Common myeloid progenitor, CD34-positive (primary cell): ENCODE measurements around the gene GAB4.
A peak's percentile ranks its signal among the peaks of the same experiment; 100 is the strongest.

Experiments
- CTCF ChIA-PET: fragments of 350-600 bp; sonication (Branson Sonifier 250); formaldehyde crosslinking; loops from one replicate; lab custom pipeline; 2021; ENCODE audit warnings: antibody characterized with exemption; lab: Charles Lee
- POLR2A ChIA-PET: fragments of 350-600 bp; sonication (Branson Sonifier 250); formaldehyde crosslinking; loops from one replicate; lab custom pipeline; 2021; ENCODE audit warnings: antibody characterized with exemption; lab: Charles Lee
- DNase-seq, 3 donors: peaks; one replicate each; pipeline versions ENCODE4 v3.0.0 to v3.0.0-alpha.2; 2013
- H3K27ac ChIP-seq, 2 experiments: 1 replicate in 1 of 2; 2 replicates in 1 of 2; pipeline ENCODE4 v1.7.0; 2013; ENCODE audit warnings: inconsistent platforms in 2 of 2, low read length in 2 of 2, mild to moderate bottlenecking in 2 of 2, low read depth in 1 of 2, moderate library complexity in 1 of 2; ENCODE audit not compliant: severe bottlenecking in 2 of 2, insufficient read depth in 1 of 2, poor library complexity in 1 of 2
- H3K27me3 ChIP-seq, 5 experiments: replicated peaks in 2 of 5; 1 replicate in 3 of 5; 2 replicates in 2 of 5; pipeline versions ENCODE4 v1.6.1 to v1.7.0; 2013; ENCODE audit warnings: low read length in 4 of 5, mild to moderate bottlenecking in 2 of 5, moderate library complexity in 2 of 5, inconsistent platforms in 1 of 5; ENCODE audit not compliant: insufficient read depth in 5 of 5, control insufficient read depth in 4 of 5
- H3K36me3 ChIP-seq, 4 experiments: 1 replicate in 2 of 4; 2 replicates in 2 of 4; pipeline versions ENCODE4 v1.6.1 to v1.7.0; 2013; ENCODE audit warnings: low read length in 3 of 4, control low read depth in 1 of 4, mild to moderate bottlenecking in 1 of 4; ENCODE audit not compliant: control insufficient read depth in 4 of 4, insufficient read depth in 4 of 4
- H3K4me1 ChIP-seq, 4 experiments: 1 replicate in 3 of 4; 2 replicates in 1 of 4; pipeline versions ENCODE4 v1.6.1 to v1.7.1; 2013; ENCODE audit warnings: low read length in 3 of 4, mild to moderate bottlenecking in 3 of 4, control low read depth in 1 of 4, inconsistent platforms in 1 of 4, moderate library complexity in 1 of 4; ENCODE audit not compliant: control insufficient read depth in 4 of 4, insufficient read depth in 4 of 4; ENCODE audit errors: control extremely low read depth in 1 of 4
- H3K4me3 ChIP-seq, 7 experiments: 1 replicate in 4 of 7; 2 replicates in 3 of 7; pipeline versions ENCODE4 v1.5.1 to v1.7.0; 2013; ENCODE audit warnings: mild to moderate bottlenecking in 7 of 7, low read length in 6 of 7, moderate library complexity in 6 of 7, inconsistent platforms in 2 of 7, low read depth in 2 of 7, control low read depth in 1 of 7; ENCODE audit not compliant: insufficient read depth in 4 of 7, control insufficient read depth in 1 of 7; ENCODE audit errors: extremely low read depth in 1 of 7
- H3K9me3 ChIP-seq, 5 experiments: 1 replicate in 4 of 5; 2 replicates in 1 of 5; pipeline versions ENCODE4 v1.6.1 to v1.7.1; 2013; ENCODE audit warnings: low read length in 4 of 5, mild to moderate bottlenecking in 2 of 5, inconsistent platforms in 1 of 5, low read depth in 1 of 5, moderate library complexity in 1 of 5; ENCODE audit not compliant: control insufficient read depth in 4 of 5, insufficient read depth in 2 of 5; ENCODE audit errors: control extremely low read depth in 1 of 5
- WGBS: methylation state at CpG from one replicate; pipeline ENCODE4 v1.1.5; 2013; ENCODE audit not compliant: insufficient coverage; 5-methylcytosine and 5-hydroxymethylcytosine counted together

The GAB4 gene

GRCh38 chr22:16988257-16988656, 19.8 kb downstream of the GAB4 start:
- POLR2A ChIA-PET = no interaction called here
- H3K9me3 ChIP-seq = peaks cover 0 to 16% (median 8%) of the 10 kb centered on the region in 5 experiments
- no peaks in the 10 kb centered on the region for H3K27me3 ChIP-seq
- H3K27ac ChIP-seq = no peak overlapping the region
- no peaks in the 10 kb centered on the region for H3K4me1 ChIP-seq
- H3K4me3 ChIP-seq = no peak overlapping the region
- DNase-seq = no peak
- H3K36me3 ChIP-seq = no peaks in the 10 kb centered on the region
- CTCF ChIA-PET = no interaction called here
- WGBS = 75% methylated on average over 5 of the region's 6 CpGs

GRCh38 chr22:16987822-16988221, 20.2 kb downstream of the GAB4 start:
- Histone ChIP-seq H3K4me1 (no peaks in the 10 kb centered on the region), H3K4me3 (no peak overlapping the region), H3K27ac (no peak overlapping the region), H3K27me3 (no peaks in the 10 kb centered on the region), H3K9me3 (peaks cover 0 to 20% (median 8%) of the 10 kb centered on the region in 5 experiments), H3K36me3 (no peaks in the 10 kb centered on the region)
- DNase-seq = no peak
- 87% methylated on average over 7 of the region's 7 CpGs for whole genome bisulfite sequencing
- CTCF ChIA-PET = no interaction called here
- POLR2A ChIA-PET = no interaction called here

DNA sequence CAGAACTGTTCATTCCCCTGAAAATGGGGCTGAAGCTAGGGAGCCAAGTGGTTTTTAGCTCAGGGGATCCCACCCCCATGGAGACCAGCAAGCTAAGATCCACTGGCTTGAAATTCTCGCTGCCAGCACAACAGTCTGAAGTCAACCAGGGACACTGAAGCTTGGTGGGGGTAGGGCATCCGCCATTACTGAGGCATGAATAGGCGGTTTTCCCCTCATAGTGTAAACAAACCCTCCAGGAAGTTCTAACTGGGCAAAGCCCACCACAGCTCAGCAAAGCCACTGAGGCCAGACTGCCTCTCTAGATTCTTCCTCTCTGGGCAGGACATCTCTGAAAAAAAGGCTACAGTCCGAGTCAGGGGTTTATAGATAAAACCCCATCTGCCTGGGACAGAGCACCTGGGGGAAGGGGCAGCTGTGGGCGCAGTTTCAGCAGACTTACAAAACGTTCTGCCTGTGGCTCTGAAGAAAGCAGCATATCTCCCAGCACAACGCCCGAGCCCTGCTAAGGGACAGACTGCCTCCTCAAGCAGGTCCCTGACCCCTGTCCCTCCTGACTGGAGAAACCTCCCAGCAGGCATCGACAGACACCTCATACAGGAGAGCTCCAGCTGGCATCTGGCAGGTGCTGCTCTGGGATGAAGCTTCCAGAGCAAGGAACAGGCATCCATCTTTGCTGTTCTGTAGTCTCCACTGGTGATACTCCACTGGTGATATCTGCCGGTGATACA, 32.7 kb downstream of the GAB4 start:
- peaks cover 0 to 5% (median 2%) of the 10 kb centered on the region in 4 experiments for H3K4me1 ChIP-seq
- no peak overlapping the region for H3K27ac ChIP-seq
- ChIA-PET CTCF (no interaction called here), POLR2A (no interaction called here)
- WGBS = 79% methylated on average over 9 of the region's 10 CpGs
- no peak overlapping the region for H3K4me3 ChIP-seq
- peak in 2 of 3 donors; percentile 6 to 12 for DNase-seq
- no peaks in the 10 kb centered on the region for H3K27me3 ChIP-seq
- peaks cover 0 to 3% (median 0%) of the 10 kb centered on the region in 5 experiments for H3K9me3 ChIP-seq
- H3K36me3 ChIP-seq = no peaks in the 10 kb centered on the region

DNA sequence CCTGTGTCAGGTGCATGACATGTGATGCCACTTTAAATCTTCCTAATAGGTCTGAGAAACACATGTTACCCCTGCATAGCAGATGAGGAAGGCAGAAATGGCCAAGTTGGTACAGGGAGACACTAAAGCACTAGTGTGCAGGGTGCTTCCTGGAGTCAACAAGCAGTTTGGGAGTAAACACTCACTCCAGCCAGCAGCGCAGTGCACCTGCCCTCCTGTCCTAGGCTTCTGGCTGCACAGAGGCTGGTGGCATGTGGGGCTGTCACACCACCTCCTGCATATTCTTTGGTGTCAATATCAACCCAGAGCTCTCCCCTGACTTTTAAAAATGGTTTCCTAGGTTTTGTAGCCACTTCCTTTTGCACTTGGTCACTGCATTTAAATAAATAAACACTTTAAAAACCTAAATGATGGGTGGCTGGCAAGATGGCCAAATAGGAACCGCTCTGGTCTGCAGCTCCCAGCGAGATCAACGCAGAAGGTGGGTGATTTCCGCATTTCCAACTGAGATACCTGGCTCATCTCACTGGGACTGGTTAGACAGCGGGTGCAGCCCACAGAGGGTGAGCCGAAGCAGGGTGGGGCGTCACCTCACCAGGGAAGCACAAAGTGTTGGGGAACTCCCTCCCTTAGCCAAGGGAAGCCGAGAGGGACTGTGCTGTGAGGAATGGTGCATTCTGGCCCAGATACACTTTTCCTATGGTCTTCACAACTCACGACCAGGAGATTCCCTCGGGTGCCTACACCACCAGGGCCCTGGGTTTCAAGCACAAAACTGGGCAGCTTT, 33.5 kb downstream of the GAB4 start:
- H3K9me3 ChIP-seq = no peaks in the 10 kb centered on the region
- no peaks in the 10 kb centered on the region for H3K27me3 ChIP-seq
- no peaks in the 10 kb centered on the region for H3K36me3 ChIP-seq
- ChIA-PET CTCF (no interaction called here), POLR2A (no interaction called here)
- H3K4me3 ChIP-seq = no peak overlapping the region
- 90% methylated on average over 8 of the region's 11 CpGs for WGBS
- H3K4me1 ChIP-seq = peaks cover 0 to 5% (median 2%) of the 10 kb centered on the region in 4 experiments
- DNase-seq = no peak
- no peak overlapping the region for H3K27ac ChIP-seq

DNA sequence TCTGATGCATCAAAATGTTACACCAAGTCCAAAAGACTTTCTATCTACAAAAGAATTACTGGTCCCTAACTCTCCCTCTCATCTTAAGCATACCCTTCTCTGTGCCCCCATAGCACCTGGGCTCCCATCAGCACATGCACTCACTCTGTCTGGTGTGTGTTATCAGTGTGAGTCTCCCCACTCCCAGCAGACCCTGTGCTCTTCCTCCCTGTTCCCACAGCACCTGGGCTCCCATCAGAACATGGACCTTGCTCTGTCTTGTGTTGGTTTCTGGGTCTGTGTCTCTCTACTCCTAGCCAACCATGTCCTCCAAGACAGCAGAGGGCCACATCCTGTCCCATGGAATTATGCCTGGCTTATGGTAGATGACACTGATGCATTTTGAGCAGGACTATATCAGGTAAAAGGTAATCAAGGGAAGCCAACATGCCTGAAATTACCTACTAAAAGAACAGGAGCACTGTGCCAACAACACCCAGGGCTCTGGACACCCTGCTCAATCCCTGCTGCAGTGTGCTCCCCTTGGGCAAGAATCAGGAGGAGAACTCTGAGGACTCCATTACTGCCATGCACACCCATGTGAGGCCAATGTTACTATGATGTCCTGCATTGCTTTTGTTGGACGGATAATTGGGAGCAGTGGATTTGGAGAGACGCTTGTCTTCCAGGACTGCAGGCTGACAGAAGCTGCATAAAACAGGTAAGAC, 34.3 kb downstream of the GAB4 start:
- Histone ChIP-seq H3K27ac (no peak overlapping the region), H3K27me3 (no peaks in the 10 kb centered on the region), H3K4me1 (peaks cover 0 to 5% (median 2%) of the 10 kb centered on the region in 4 experiments), H3K9me3 (no peaks in the 10 kb centered on the region), H3K4me3 (no peak overlapping the region), H3K36me3 (no peaks in the 10 kb centered on the region)
- no peak for DNase-seq
- ChIA-PET POLR2A (no interaction called here), CTCF (no interaction called here)
- 96% methylated on average over 2 of the region's 2 CpGs for WGBS

- ChIA-PET POLR2A (no interaction called here), CTCF (no interaction called here)
- Histone ChIP-seq H3K36me3 (no peaks in the 10 kb centered on the region), H3K27me3 (no peaks in the 10 kb centered on the region), H3K27ac (no peak overlapping the region), H3K9me3 (no peaks in the 10 kb centered on the region), H3K4me3 (no peak overlapping the region), H3K4me1 (peaks cover 0 to 5% (median 2%) of the 10 kb centered on the region in 4 experiments)
- no peak for DNase-seq
- 100% methylated on average over 2 of the region's 4 CpGs for WGBS
Observed at GRCh38 chr22:16972311-16972710, 35.7 kb downstream of the GAB4 start.
